Measurements from ENCODE around the gene BPIFB2.

BPIFB2 gene

GRCh38 chr20:33008336-33009213, 1.1 kb downstream of the BPIFB2 start:
- FAIRE-seq, result no peak

- FAIRE-seq, result no peak
Observed at GRCh38 chr20:33009214-33010132, 2.0 kb downstream of the BPIFB2 start.

GRCh38 chr20:33010133-33010504, 2.6 kb downstream of the BPIFB2 start:
- FAIRE-seq, result no peak

GRCh38 chr20:33010674-33011449, 3.4 kb downstream of the BPIFB2 start:
- FAIRE-seq, result no peak

GRCh38 chr20:33012327-33013189, 5.1 kb downstream of the BPIFB2 start:
- no peak for FAIRE-seq

- FAIRE-seq, result no peak
Observed at GRCh38 chr20:33013701-33014326, 6.3 kb downstream of the BPIFB2 start.

- FAIRE-seq, result no peak
Observed at GRCh38 chr20:33014336-33015113, 7.0 kb downstream of the BPIFB2 start.

- no peak for FAIRE-seq
Observed at GRCh38 chr20:33015114-33015484, 7.6 kb downstream of the BPIFB2 start.

- FAIRE-seq, result no peak
Observed at GRCh38 chr20:33015700-33016580, 8.4 kb downstream of the BPIFB2 start.

GRCh38 chr20:33016581-33017109, 9.1 kb downstream of the BPIFB2 start:
- FAIRE-seq, result no peak

- no peak for FAIRE-seq
Observed at GRCh38 chr20:33017542-33017941, 10.0 kb downstream of the BPIFB2 start.

GRCh38 chr20:33018169-33018931, 10.8 kb downstream of the BPIFB2 start:
- FAIRE-seq, result no peak

- no peak for FAIRE-seq
Observed at GRCh38 chr20:33019465-33020277, 12.2 kb downstream of the BPIFB2 start.

- no peak for FAIRE-seq
Observed at GRCh38 chr20:33020278-33021161, 13.0 kb downstream of the BPIFB2 start.

- no peak for FAIRE-seq
Observed at GRCh38 chr20:33021879-33022278, 14.4 kb downstream of the BPIFB2 start.

- no peak for FAIRE-seq
Observed at GRCh38 chr20:33022289-33022688, 14.8 kb downstream of the BPIFB2 start.

All from endometrium (tissue), 2 donors.